HepG2 (cell line): ENCODE results near the gene N4BP2L1. TPM values are rescaled to one million over a fixed set of nuclear protein-coding genes. Genes with fewer than 3 reads are reported as not detected.

ENCODE experiments used
- ARNT2 ChIP-seq: sonication (generic); formaldehyde crosslinking; IDR thresholded peaks from 2 replicates; pipeline ENCODE4 v1.8.0; 2022; ENCODE audit warnings: mild to moderate bottlenecking, low read depth, missing genetic modification reagents, moderate library complexity
- DMAP1 ChIP-seq: IDR thresholded peaks from 2 replicates; pipeline ENCODE4 v1.6.1; 2016
- FOXC1 ChIP-seq: sonication (generic); formaldehyde crosslinking; IDR thresholded peaks from 2 replicates; pipeline ENCODE4 v1.8.0; 2022; ENCODE audit warnings: mild to moderate bottlenecking, missing genetic modification reagents, borderline replicate concordance
- HNRNPLL ChIP-seq: fragments of 200-400 bp; formaldehyde crosslinking; IDR thresholded peaks from 2 replicates; pipeline ENCODE4 v1.6.1; 2017; ENCODE audit warnings: mild to moderate bottlenecking, low read depth, low read length; ENCODE audit not compliant: poor library complexity, severe bottlenecking
- MAF1 ChIP-seq: sonication (generic); formaldehyde crosslinking; IDR thresholded peaks from 2 replicates; pipeline ENCODE4 v1.5.0; 2020; ENCODE audit warnings: missing genetic modification reagents, borderline replicate concordance
- MED13 ChIP-seq: sonication (generic); formaldehyde crosslinking; IDR thresholded peaks from 2 replicates; pipeline ENCODE4 v1.5.0; 2020; ENCODE audit warnings: missing genetic modification reagents
- MZF1 ChIP-seq: sonication (generic); formaldehyde crosslinking; IDR thresholded peaks from 2 replicates; pipeline ENCODE4 v1.8.1; 2023; ENCODE audit warnings: mild to moderate bottlenecking, missing genetic modification reagents, borderline replicate concordance
- NCOA2 ChIP-seq: sonication (generic); formaldehyde crosslinking; IDR thresholded peaks from 2 replicates; pipeline ENCODE4 v1.8.0; 2022; ENCODE audit warnings: inconsistent platforms
- PAWR ChIP-seq: sonication (generic); formaldehyde crosslinking; IDR thresholded peaks from 2 replicates; pipeline ENCODE4 v1.4.0; 2020; ENCODE audit warnings: missing genetic modification reagents, mild to moderate bottlenecking, borderline replicate concordance
- REXO4 ChIP-seq: sonication (generic); formaldehyde crosslinking; IDR thresholded peaks from 2 replicates; pipeline ENCODE4 v1.8.0; 2022; ENCODE audit warnings: missing genetic modification reagents, mild to moderate bottlenecking, borderline replicate concordance
- SNAPC2 ChIP-seq: sonication (generic); formaldehyde crosslinking; IDR thresholded peaks from 2 replicates; pipeline ENCODE4 v1.8.1; 2022; ENCODE audit warnings: mild to moderate bottlenecking, missing genetic modification reagents
- TCF7L2 ChIP-seq: IDR thresholded peaks from 2 replicates; pipeline ENCODE4 v1.6.1; 2011; ENCODE audit warnings: mild to moderate bottlenecking, low read depth, low read length, moderate library complexity
- ZMAT3 ChIP-seq: sonication (generic); formaldehyde crosslinking; conservative IDR thresholded peaks from 2 replicates; pipeline ENCODE4 v1.7.0; 2021; ENCODE audit warnings: missing genetic modification reagents
- ZNF737 ChIP-seq: sonication (generic); formaldehyde crosslinking; IDR thresholded peaks from 2 replicates; pipeline ENCODE4 v1.5.0; 2020; ENCODE audit warnings: missing genetic modification reagents, mild to moderate bottlenecking, borderline replicate concordance
- ZNF879 ChIP-seq: sonication (generic); formaldehyde crosslinking; IDR thresholded peaks from 2 replicates; pipeline ENCODE4 v1.8.1; 2023; ENCODE audit warnings: missing genetic modification reagents
- polyA plus RNA-seq, 8 experiments: library from polyadenylated mRNA; depleted of rRNA in 3 of 8; stranded (reverse) in 7 of 8; unstranded in 1 of 8; fragments of >200 nt; fragmentation: Illumina TruSeq in 4 of 8; extraction: Trizol in 4 of 8; gene quantifications; 2 replicates each; pipeline versions ENCODE4 v1.2.1 to v1.2.3, GENCODE V29; 2011 to 2016; ENCODE audit warnings: low read depth in 4 of 8, missing spikeins in 1 of 8, mixed read lengths in 1 of 8; ENCODE audit not compliant: insufficient read depth in 1 of 8
- total RNA-seq, 5 experiments: library from RNA; depleted of rRNA; stranded (reverse); fragments of >200 nt; fragmentation: Illumina TruSeq; extraction: Trizol; gene quantifications; 2 replicates each; pipeline ENCODE4 v1.2.3, GENCODE V29; 2016; ENCODE audit warnings: low read depth in 1 of 5
- TF ChIP-seq, protein P1 (sequence below): sonication (generic); formaldehyde crosslinking; IDR thresholded peaks from 2 replicates; pipeline ENCODE4 v1.4.0; 2020; ENCODE audit warnings: missing genetic modification reagents, borderline replicate concordance
- TF ChIP-seq, protein P2 (sequence below): IDR thresholded peaks from 2 replicates; pipeline ENCODE4 v1.6.1; 2016
- TF ChIP-seq, protein P3 (sequence below): sonication (generic); formaldehyde crosslinking; IDR thresholded peaks from 2 replicates; pipeline ENCODE4 v1.5.1; 2020; ENCODE audit warnings: missing genetic modification reagents, mild to moderate bottlenecking, borderline replicate concordance
- TF ChIP-seq, protein P4 (sequence below): sonication (generic); formaldehyde crosslinking; IDR thresholded peaks from 2 replicates; pipeline ENCODE4 v1.8.0; 2022; ENCODE audit warnings: missing genetic modification reagents, mild to moderate bottlenecking, borderline replicate concordance
- TF ChIP-seq, protein P5 (sequence below): sonication (generic); formaldehyde crosslinking; IDR thresholded peaks from 2 replicates; pipeline ENCODE4 v1.4.0; 2020; ENCODE audit warnings: mild to moderate bottlenecking, missing genetic modification reagents

N4BP2L1 gene
- total and polyA plus RNA-seq, 2 of the 13 experiments (the other 11 are each of a cell fraction or from before 2014, with no cell fraction given), result 13.2 to 34.5 TPM

DNA sequence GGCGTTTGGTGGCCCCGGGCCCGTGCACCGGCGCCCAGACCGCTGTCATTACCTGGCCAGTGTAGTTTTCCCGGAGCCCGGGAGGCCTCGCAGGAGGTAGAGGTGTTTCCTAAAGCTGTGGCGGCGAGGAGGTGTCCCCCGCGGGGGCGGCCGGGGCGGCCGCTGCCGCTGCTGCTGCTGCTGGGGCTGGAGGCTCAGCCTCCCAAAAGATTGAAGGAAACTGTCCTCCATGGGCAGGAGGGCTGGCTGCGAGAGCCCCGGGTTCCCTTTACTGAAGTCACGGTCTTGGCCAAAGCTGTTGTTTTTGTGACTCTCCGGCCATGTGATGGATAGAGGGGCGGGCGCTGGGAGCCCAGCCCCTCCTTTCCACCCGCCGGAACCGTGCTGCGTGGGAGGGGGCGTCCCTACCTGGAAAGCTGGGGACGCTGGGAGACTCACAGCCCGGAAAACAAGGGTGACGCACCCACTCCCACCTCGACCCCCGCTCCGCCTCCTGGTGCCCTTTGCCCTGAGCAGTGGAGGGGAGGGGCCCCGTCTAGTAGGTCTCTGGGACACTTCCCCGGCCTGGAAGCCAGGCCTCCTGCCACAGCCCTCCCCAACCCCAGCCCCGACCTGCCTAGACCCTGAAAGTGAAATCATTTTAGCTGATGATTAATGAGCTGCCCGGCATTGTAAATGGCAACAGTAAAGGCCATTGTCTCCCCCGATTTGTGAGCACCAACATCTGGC lies at the start of gene N4BP2L1 (continued):
- no peak for TF ChIP-seq ZNF737 (CRISPR knock-in tag)
- no peak; the same call in 1 of the 2 replicates for TF ChIP-seq ARNT2 (CRISPR knock-in tag)
- peak; percentile 53; the same call in 1 of the 2 replicates for TF ChIP-seq ZMAT3 (CRISPR knock-in tag)
- TF ChIP-seq HNRNPLL, result peak; percentile 43
- TF ChIP-seq, protein P1, sequence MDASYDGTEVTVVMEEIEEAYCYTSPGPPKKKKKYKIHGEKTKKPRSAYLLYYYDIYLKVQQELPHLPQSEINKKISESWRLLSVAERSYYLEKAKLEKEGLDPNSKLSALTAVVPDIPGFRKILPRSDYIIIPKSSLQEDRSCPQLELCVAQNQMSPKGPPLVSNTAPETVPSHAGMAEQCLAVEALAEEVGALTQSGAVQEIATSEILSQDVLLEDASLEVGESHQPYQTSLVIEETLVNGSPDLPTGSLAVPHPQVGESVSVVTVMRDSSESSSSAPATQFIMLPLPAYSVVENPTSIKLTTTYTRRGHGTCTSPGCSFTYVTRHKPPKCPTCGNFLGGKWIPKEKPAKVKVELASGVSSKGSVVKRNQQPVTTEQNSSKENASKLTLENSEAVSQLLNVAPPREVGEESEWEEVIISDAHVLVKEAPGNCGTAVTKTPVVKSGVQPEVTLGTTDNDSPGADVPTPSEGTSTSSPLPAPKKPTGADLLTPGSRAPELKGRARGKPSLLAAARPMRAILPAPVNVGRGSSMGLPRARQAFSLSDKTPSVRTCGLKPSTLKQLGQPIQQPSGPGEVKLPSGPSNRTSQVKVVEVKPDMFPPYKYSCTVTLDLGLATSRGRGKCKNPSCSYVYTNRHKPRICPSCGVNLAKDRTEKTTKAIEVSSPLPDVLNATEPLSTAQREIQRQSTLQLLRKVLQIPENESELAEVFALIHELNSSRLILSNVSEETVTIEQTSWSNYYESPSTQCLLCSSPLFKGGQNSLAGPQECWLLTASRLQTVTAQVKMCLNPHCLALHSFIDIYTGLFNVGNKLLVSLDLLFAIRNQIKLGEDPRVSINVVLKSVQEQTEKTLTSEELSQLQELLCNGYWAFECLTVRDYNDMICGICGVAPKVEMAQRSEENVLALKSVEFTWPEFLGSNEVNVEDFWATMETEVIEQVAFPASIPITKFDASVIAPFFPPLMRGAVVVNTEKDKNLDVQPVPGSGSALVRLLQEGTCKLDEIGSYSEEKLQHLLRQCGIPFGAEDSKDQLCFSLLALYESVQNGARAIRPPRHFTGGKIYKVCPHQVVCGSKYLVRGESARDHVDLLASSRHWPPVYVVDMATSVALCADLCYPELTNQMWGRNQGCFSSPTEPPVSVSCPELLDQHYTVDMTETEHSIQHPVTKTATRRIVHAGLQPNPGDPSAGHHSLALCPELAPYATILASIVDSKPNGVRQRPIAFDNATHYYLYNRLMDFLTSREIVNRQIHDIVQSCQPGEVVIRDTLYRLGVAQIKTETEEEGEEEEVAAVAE, result peak; percentile 56; the same call in 1 of the 2 replicates
- peak; percentile 49; the same call in 1 of the 2 replicates for TF ChIP-seq NCOA2
- TF ChIP-seq, protein P2, sequence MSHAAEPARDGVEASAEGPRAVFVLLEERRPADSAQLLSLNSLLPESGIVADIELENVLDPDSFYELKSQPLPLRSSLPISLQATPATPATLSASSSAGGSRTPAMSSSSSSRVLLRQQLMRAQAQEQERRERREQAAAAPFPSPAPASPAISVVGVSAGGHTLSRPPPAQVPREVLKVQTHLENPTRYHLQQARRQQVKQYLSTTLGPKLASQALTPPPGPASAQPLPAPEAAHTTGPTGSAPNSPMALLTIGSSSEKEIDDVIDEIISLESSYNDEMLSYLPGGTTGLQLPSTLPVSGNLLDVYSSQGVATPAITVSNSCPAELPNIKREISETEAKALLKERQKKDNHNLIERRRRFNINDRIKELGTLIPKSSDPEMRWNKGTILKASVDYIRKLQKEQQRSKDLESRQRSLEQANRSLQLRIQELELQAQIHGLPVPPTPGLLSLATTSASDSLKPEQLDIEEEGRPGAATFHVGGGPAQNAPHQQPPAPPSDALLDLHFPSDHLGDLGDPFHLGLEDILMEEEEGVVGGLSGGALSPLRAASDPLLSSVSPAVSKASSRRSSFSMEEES (CRISPR knock-in tag), result peak; percentile 68
- peak; percentile 88 for TF ChIP-seq SNAPC2 (CRISPR knock-in tag)
- TF ChIP-seq, protein P3, sequence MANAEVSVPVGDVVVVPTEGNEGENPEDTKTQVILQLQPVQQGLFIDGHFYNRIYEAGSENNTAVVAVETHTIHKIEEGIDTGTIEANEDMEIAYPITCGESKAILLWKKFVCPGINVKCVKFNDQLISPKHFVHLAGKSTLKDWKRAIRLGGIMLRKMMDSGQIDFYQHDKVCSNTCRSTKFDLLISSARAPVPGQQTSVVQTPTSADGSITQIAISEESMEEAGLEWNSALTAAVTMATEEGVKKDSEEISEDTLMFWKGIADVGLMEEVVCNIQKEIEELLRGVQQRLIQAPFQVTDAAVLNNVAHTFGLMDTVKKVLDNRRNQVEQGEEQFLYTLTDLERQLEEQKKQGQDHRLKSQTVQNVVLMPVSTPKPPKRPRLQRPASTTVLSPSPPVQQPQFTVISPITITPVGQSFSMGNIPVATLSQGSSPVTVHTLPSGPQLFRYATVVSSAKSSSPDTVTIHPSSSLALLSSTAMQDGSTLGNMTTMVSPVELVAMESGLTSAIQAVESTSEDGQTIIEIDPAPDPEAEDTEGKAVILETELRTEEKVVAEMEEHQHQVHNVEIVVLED (CRISPR knock-in tag), result peak; percentile 70; the same call in 1 of the 2 replicates
- TF ChIP-seq MZF1 (CRISPR knock-in tag), result no peak
- TF ChIP-seq MAF1 (CRISPR knock-in tag), result no peak
- TF ChIP-seq ZNF879, result no peak
- TF ChIP-seq, protein P4, sequence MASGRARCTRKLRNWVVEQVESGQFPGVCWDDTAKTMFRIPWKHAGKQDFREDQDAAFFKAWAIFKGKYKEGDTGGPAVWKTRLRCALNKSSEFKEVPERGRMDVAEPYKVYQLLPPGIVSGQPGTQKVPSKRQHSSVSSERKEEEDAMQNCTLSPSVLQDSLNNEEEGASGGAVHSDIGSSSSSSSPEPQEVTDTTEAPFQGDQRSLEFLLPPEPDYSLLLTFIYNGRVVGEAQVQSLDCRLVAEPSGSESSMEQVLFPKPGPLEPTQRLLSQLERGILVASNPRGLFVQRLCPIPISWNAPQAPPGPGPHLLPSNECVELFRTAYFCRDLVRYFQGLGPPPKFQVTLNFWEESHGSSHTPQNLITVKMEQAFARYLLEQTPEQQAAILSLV, result no peak
- TF ChIP-seq REXO4 (CRISPR knock-in tag), result no peak
- no peak for TF ChIP-seq PAWR (CRISPR knock-in tag)
- TF ChIP-seq, protein P5, sequence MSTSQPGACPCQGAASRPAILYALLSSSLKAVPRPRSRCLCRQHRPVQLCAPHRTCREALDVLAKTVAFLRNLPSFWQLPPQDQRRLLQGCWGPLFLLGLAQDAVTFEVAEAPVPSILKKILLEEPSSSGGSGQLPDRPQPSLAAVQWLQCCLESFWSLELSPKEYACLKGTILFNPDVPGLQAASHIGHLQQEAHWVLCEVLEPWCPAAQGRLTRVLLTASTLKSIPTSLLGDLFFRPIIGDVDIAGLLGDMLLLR, result no peak
- TF ChIP-seq FOXC1 (CRISPR knock-in tag), result peak; percentile 46; the same call in 1 of the 2 replicates
- peak; percentile 73; the same call in 1 of the 2 replicates for TF ChIP-seq MED13 (CRISPR knock-in tag)
- TF ChIP-seq DMAP1, result 0 out of 2 replicates have a peak, but pooled peaks have one; percentile 50
- TF ChIP-seq TCF7L2, result no peak
